Measurements from ENCODE around the gene VWA3A. TPM values are rescaled to one million over a fixed set of nuclear protein-coding genes. Genes with fewer than 3 reads are reported as not detected.

VWA3A gene
- total RNA-seq, 1 experiment from 2014 or later, result not detected

GRCh38 chr16:22089910-22090309 is 2.4 kb upstream of the VWA3A start:
- H3K9me2 ChIP-seq (ENCODE audit: insufficient read depth), result no peaks in the 10 kb centered on the region
- DNase-seq (ENCODE audit: low read depth, low spot score), result no peak
- ATAC-seq, result no peak
- H3K27ac ChIP-seq (ENCODE audit: low read depth, low read length), result no peak overlapping the region
- H3K4me1 ChIP-seq (ENCODE audit: control insufficient read depth in 1 of 2, insufficient read depth in 2 of 2, low read length in 2 of 2), result no peaks in the 10 kb centered on the region
- H3K36me3 ChIP-seq (ENCODE audit: control insufficient read depth in 1 of 2, insufficient read depth in 2 of 2, low read length in 2 of 2), result peaks cover 0 to 2% of the 10 kb centered on the region in 2 experiments; a peak in 1 of 4 replicates
- intact Hi-C loops (cut with micrococcal nuclease), result no loop called here
- ChIA-PET CTCF (interaction anchor here (2.3 to 3.3 kb wide), 2 partner anchors 9 to 12 kb away, joined by 12 to 30 read pairs; no protein-coding TSS in a partner anchor), RAD21 (ENCODE audit: low non-redundant PET in 1 of 2, low total read pairs in 2 of 2, uncharacterized antibody in 2 of 2, unreplicated experiment in 2 of 2) (no interaction called here), POLR2A (interaction anchor here (0.6 kb wide), 1 partner anchor 873 kb away, joined by 4 read pairs; no protein-coding TSS in a partner anchor)
- H2AFZ ChIP-seq (ENCODE audit: low read depth, low read length, poor library complexity, severe bottlenecking), result no peak overlapping the region
- no TSS peak for BruUV-seq (replicated peaks)
- no peaks in the 10 kb centered on the region for H4K20me1 ChIP-seq (ENCODE audit: insufficient read depth)
- no peak overlapping the region for H3K9ac ChIP-seq (ENCODE audit: low read length)
- H3K4me3 ChIP-seq (replicated peaks in 1 of 2; ENCODE audit: low read depth in 1 of 2, low read length in 2 of 2), result no peak overlapping the region
- H3K79me2 ChIP-seq (ENCODE audit: insufficient read depth, low read length), result no peaks in the 10 kb centered on the region
- H3K4me2 ChIP-seq (ENCODE audit: low read length), result no peak overlapping the region
- no peaks in the 10 kb centered on the region for H3K27me3 ChIP-seq (ENCODE audit: insufficient read depth, low read length)
- TF ChIP-seq SIN3A (IDR thresholded peaks at IDR 0.05; ENCODE audit: low read depth) (no peak), EZH2phosphoT487 (IDR thresholded peaks at IDR 0.05; ENCODE audit: borderline replicate concordance) (no peak), SP1 (IDR thresholded peaks at IDR 0.05; ENCODE audit: low read depth) (no peak), EGR1 (IDR thresholded peaks at IDR 0.05; ENCODE audit: low read depth) (no peak), JUND (IDR thresholded peaks at IDR 0.05) (no peak), EZH2 (IDR thresholded peaks at IDR 0.05) (no peak), ZBTB33 (IDR thresholded peaks at IDR 0.05; ENCODE audit: extremely low read depth, insufficient replicate concordance, low read length) (no peak), POLR2AphosphoS5 (IDR thresholded peaks at IDR 0.05; ENCODE audit: low read depth, low read length) (no peak)
- H3K9me3 ChIP-seq (ENCODE audit: control insufficient read depth in 1 of 2, insufficient read depth in 1 of 2, low read depth in 1 of 2, low read length in 2 of 2), result no peaks in the 10 kb centered on the region

- ChIA-PET POLR2A (no interaction called here), RAD21 (ENCODE audit: low non-redundant PET in 1 of 2, low total read pairs in 2 of 2, uncharacterized antibody in 2 of 2, unreplicated experiment in 2 of 2) (no interaction called here)
- no peak for ATAC-seq
Observed at GRCh38 chr16:22091721-22092120, 620 bp upstream of the VWA3A start.

More at GRCh38 chr16:22091721-22092120, 620 bp upstream of the VWA3A start:
- Histone ChIP-seq H3K4me2 (ENCODE audit: low read length) (no peak overlapping the region), H3K27ac (ENCODE audit: low read depth, low read length) (no peak overlapping the region), H3K79me2 (ENCODE audit: insufficient read depth, low read length) (no peaks in the 10 kb centered on the region), H3K4me1 (ENCODE audit: control insufficient read depth in 1 of 2, insufficient read depth in 2 of 2, low read length in 2 of 2) (no peaks in the 10 kb centered on the region), H3K4me3 (replicated peaks in 1 of 2; ENCODE audit: low read depth in 1 of 2, low read length in 2 of 2) (no peak overlapping the region), H3K9me3 (ENCODE audit: control insufficient read depth in 1 of 2, insufficient read depth in 1 of 2, low read depth in 1 of 2, low read length in 2 of 2) (no peaks in the 10 kb centered on the region), H2AFZ (ENCODE audit: low read depth, low read length, poor library complexity, severe bottlenecking) (no peak overlapping the region), H4K20me1 (ENCODE audit: insufficient read depth) (no peaks in the 10 kb centered on the region), H3K9ac (ENCODE audit: low read length) (no peak overlapping the region), H3K9me2 (ENCODE audit: insufficient read depth) (no peaks in the 10 kb centered on the region), H3K36me3 (ENCODE audit: control insufficient read depth in 1 of 2, insufficient read depth in 2 of 2, low read length in 2 of 2) (0 out of 4 replicates have a peak, but pooled peaks cover 0 to 2% of the 10 kb centered on the region in 2 experiments), H3K27me3 (ENCODE audit: insufficient read depth, low read length) (no peaks in the 10 kb centered on the region)
- intact Hi-C loops (cut with micrococcal nuclease), result no loop called here
- TF ChIP-seq FOSL1 (IDR thresholded peaks at IDR 0.05; ENCODE audit: low read depth) (no peak), CEBPB (IDR thresholded peaks at IDR 0.05; ENCODE audit: low read depth) (no peak), POLR2AphosphoS5 (IDR thresholded peaks at IDR 0.05; ENCODE audit: low read depth, low read length) (no peak), EZH2phosphoT487 (IDR thresholded peaks at IDR 0.05; ENCODE audit: borderline replicate concordance) (no peak), REST (IDR thresholded peaks at IDR 0.05; ENCODE audit: low read depth) (no peak), ZFX (IDR thresholded peaks at IDR 0.05) (no peak), POLR2A (IDR thresholded peaks at IDR 0.05; ENCODE audit: borderline replicate concordance, extremely low read depth, insufficient read depth, insufficient read length) (no peak), MAX (IDR thresholded peaks at IDR 0.05) (no peak), SP1 (IDR thresholded peaks at IDR 0.05; ENCODE audit: low read depth) (no peak), EGR1 (IDR thresholded peaks at IDR 0.05; ENCODE audit: low read depth) (no peak)
- BruUV-seq (replicated peaks), result no TSS peak
- no peak for DNase-seq (ENCODE audit: low read depth, low spot score)
- CTCF ChIA-PET, result no interaction called here

All from HCT116 (cell line).